IPS-NIHi7 (cell line): ENCODE data around the gene SOCS6.
"Not testable (repeated sequence)": the region's sequence is repeated elsewhere in the genome, so short reads cannot be mapped to it uniquely, and the experiment has no call there.

Experiments used
- DNase-seq: peaks from one replicate; pipeline ENCODE4 v3.0.0; 2012; ENCODE audit warnings: mixed read lengths; ENCODE audit errors: extremely low spot score

Gene SOCS6

GRCh38 chr18:70355620-70356385, 67.0 kb downstream of the SOCS6 start:
- no peak for DNase-seq

DNA sequence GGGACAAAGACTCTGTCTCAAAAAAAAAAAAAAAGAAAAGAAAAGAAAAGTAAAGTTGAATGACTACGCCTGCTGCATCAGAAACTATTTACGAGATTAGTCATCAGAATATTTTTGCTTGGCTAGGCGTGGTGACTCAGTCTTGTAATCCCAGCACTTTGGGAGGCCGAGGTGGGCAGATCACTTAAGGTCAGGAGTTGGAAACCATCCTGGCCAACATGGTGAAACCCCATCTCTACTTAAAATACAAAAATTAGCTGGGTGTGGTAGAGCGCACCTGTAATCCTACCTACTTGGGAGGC, 69.2 kb downstream of the SOCS6 start:
- not testable (repeated sequence) for DNase-seq

DNA sequence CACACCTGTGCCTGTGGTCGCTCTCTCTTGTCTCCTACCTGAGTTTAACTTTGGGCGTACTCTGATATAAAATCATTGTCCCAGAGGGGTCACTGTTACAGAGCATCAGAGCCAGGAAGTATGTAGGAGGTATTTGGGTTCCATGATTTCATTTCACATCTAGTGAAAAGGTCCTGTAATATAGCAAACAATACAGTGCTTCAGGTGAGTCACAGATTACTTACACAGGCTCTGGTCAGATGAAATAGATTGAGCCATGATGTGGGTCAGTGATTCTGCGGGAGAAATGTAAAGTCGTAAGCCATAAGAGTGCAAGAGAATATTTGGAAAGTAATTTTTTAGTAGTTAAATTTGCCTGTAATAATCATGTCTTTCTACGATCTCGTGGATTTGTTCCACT, 70.2 kb downstream of the SOCS6 start:
- no peak for DNase-seq

DNA sequence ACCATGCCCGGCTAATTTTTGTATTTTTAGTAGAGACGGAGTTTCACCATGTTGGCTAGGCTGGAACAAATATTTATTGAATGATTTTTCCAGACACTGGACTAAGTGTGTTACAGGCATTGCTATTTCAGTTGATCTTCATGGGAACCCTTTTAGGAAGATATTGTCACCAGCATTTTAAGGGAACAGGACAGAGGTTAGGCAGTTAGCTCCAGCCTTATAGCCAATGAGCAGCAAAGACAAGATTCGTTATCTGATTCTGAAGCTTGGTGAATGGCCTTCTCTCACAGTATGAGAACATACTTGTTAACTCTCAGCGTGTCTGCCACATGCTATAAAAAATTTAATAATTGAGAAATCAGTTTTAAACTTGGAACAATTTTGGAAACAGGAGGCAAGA, 73.4 kb downstream of the SOCS6 start:
- DNase-seq, result no peak

- no peak for DNase-seq
These were observed 75.0 kb downstream of the SOCS6 start for GRCh38 chr18:70363861-70364260.

DNA sequence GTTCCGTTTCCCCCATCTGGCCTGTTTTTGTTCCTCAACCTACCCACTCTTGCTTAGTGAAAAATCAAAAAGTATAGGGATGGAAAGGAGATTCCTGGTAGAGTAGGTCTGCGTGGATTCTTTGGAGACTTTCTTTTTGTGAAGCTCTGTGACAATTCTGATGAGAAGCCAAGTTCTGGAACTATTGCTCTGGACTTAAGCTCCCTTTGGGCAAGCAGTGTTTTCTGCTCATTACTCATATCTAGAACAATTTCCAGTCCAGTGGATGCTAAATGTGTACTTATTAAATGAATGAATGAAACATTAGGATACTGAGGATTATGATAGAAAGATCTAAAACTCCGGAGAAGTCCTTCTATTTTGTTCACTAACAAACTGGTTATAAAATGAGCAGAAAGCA, 76.5 kb downstream of the SOCS6 start:
- no peak for DNase-seq

- DNase-seq, result peak; percentile 50
These were observed 77.3 kb downstream of the SOCS6 start for GRCh38 chr18:70366174-70366573.

DNA sequence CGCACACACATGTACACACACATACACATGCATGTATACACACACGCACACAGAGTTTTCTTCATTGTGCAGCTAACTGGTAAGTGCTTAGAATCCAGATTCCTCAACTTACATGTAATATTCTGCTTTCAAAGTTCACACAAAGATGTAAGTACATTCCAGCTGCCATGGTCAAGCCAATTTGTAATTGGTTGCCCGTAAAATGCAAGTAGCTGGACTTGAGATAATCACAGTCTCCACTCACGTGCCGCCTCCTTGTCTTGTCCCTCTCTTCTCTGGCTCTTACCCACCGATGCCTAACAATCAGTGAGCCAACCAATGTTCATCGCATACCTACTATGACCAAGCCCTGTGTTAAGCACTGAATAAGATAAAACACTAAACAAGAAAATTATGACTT, 77.8 kb downstream of the SOCS6 start:
- DNase-seq, result no peak

DNA sequence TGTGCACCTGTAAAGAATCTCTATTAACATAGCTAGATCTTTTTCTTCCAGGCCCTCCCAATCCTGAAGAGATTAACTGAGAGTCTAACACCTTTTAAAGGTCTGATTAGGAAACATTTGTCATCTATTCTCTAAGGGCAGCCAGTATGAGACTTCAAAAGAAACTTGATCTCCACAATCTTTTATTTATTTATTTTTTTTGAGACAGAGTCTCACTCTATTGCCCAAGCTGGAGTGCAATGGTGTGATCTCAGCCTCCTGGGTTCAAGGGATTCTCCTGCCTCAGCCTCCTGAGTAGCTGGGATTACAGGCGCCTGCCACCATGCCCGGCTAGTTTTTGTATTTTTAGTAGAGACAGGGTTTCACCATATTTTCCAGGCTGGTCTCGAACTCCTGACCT, 78.5 kb downstream of the SOCS6 start:
- not testable (repeated sequence) for DNase-seq

DNA sequence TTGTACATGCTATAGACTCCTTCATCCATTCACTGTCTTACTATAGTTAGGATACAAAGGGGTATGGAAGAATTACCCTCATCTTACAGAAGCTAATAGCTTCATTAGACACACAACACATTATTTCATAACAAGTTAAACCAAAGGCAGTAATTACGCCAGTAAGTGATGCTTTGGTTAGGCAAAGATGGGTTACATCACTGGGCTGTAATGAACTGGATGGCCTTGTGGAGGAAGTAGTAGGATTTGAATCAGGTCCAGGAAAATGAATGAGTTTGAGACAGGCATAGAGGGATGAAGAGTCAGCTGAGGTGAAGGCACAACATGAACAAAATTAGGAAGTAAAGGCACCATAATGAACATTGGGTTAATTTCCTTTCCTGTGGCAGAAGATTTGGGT, 80.1 kb downstream of the SOCS6 start:
- no peak for DNase-seq

GRCh38 chr18:70370762-70371733, 82.2 kb downstream of the SOCS6 start:
- DNase-seq, result no peak

GRCh38 chr18:70371908-70372307, 83.1 kb downstream of the SOCS6 start:
- no peak for DNase-seq

- DNase-seq, result no peak
These were observed 83.7 kb downstream of the SOCS6 start for GRCh38 chr18:70372450-70373041.

DNA sequence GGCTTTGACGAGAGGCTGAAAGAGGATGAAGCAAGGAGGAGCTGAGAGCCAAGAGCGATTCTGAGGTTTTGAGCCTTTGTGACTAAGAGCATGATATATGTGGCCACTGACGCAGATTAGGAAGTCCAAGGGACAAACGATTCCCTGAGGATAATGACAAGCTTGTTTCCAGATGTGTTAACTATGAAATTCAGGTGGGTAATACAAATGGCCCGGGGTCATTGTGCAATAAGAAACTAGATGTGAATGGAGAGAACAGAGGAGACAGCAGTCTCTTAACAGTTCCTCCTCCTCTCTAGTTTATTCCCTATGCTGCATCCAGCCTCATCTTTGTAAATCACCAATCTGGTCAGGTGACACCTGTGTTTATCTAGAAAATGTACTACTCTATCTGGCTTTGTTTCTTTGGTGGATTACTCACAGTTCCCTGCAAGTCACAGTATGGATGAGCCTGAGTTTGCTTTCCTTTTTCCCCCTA, 84.2 kb downstream of the SOCS6 start:
- DNase-seq, result no peak

- no peak for DNase-seq
These were observed 85.3 kb downstream of the SOCS6 start for GRCh38 chr18:70374154-70374553.

DNA sequence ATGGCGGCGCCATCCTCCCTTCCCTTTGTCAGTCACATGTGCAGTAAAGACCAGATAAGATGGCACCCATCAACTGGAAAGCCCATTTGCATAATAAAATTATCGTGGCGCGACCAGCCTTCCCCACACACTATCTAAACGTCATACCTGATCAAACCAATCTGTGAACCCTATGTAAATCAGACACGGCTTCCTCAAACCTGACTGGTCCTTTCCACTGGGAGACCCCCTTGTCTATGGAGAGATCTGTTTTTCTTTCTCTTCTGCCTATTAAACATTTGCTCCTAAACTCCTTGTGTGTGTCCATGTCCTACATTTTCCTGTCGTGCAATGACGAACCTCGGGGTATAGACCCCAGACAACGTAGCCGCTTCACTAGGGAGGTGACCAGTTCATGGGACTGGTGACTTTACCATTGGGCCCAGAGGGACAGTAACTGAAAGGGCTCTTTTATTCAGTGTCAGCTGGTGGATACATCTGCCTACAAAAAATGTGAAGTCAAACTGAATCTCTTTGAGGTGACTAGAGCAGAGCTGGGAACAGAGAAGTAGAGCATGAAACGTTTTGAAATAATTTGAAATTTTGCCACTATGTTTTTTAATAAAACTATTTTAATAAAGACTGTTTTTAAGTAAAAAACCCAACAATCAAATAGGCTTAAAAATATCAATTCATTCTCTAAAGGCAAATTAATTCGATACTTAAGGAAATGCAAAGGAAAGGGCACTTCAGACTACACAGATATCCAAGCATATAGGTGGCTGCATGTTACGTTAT, 87.5 kb downstream of the SOCS6 start:
- DNase-seq, result no peak

GRCh38 chr18:70376914-70377258, 88.0 kb downstream of the SOCS6 start:
- DNase-seq, result no peak

DNA sequence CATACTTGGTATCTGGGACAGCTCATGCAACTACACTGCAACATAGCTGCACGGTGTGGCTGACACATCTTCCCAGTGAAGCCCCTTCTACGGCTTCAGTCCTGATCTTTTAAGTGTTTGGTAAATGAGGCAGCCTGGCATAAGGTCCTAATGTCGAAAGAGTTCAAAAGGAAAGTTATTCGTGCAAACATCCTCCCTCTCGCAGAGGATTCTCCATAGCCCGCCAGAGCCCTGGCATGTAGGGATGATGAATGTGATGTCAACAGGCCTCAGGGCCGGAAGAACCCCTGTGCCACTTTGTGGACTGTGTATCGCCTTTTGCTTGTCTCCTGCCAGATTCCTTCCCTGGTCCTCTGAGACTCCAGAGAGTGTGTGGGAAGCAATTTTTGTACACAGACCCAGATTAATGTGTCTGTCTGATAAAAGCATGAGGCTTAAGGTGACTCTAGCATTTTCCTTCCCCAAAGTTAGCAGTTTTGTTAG, 88.5 kb downstream of the SOCS6 start:
- DNase-seq, result no peak

DNA sequence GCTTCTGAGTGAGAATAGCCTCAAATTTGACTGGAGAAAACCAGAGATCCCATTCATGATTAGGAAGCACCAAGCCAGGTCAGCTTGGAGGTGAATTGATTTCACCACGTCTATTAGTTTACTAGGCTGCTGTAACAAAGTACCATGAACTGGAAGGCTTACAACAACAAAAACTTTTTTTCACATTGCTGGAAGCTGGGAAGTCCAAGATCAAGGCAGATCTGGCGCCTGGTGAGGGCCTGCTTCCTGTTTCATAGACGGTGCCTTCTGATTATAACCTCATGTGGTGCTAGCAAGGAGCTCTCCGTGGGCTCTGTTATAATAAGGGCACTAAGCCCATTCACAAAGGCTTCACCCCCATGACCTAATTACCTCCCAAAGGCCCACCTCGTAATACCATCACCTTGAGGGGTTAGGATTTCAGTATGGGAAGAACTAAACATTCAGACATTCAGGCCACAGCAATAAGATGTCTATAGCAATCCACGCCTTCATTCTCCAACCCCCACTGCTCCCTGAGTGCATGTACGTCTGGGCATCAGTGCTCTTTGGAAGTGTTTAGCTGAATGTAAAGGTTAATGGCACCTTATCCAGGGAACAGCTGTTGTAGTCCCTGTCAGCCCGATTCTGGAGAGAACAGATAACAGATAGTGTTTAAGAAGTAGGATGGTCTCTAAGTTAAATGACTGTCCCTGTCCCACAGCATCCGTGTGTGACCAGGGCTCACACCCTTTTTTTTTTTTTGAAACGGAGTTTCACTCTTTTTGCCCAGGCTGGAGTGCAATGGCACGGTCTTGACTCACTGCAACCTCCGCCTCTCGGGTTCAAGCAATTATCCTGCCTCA, 89.2 kb downstream of the SOCS6 start:
- DNase-seq, result no peak
